HepG2 (cell line): ENCODE results near the gene PSME3IP1. TPM values are rescaled to one million over a fixed set of nuclear protein-coding genes. Genes with fewer than 3 reads are reported as not detected.

Source experiments
- ATAC-seq: fragments of 200-7000 bp; cut with Tn5 transposase; 3 replicates; pipeline ENCODE4 v1.9.1; 2020; ENCODE audit warnings: mild to moderate bottlenecking, moderate library complexity
- BruUV-seq: library from RNA; stranded (reverse); fragments of 400-500 nt; replicated peaks from 2 replicates; lab custom pipeline; 2021; lab: Mats Ljungman, UMichigan
- CTCF ChIA-PET: fragments of 300-600 bp; formaldehyde crosslinking; extraction: SDS; loops from one replicate; lab custom pipeline; 2021; ENCODE audit warnings: low total read pairs, inconsistent platforms, low intra/inter-chr PET ratio; lab: Yijun Ruan, JAX
- POLR2A ChIA-PET: fragments of 350-600 bp; sonication (Branson Sonifier 250); formaldehyde crosslinking; loops from one replicate; lab custom pipeline; 2020; ENCODE audit warnings: antibody characterized with exemption, inconsistent platforms; lab: Yijun Ruan, JAX
- DNase-seq: peaks from one replicate; pipeline ENCODE4 v3.0.0-alpha.2; 2015; ENCODE audit warnings: low spot score
- FAIRE-seq: peaks from 3 replicates; lab custom pipeline; 2011; peaks lifted over from hg19 to GRCh38; lab: Jason Lieb, UNC
- H2AFZ ChIP-seq: one replicate; pipeline ENCODE4 v1.6.1; 2011; ENCODE audit warnings: low read length, inconsistent platforms
- H3K27ac ChIP-seq: fragments of 300-600 bp; 3 replicates; pipeline ENCODE4 v1.8.0; 2011; ENCODE audit warnings: mixed run types, mild to moderate bottlenecking, mixed read lengths, low read length, inconsistent platforms; ENCODE audit not compliant: insufficient read depth; ENCODE audit errors: extremely low read length
- H3K27me3 ChIP-seq, 2 experiments: fragments of 200-600 bp in 1 of 2; 2 replicates in 1 of 2; 3 replicates in 1 of 2; pipeline versions ENCODE4 v1.6.0 to v1.8.0; 2011; ENCODE audit warnings: low read length in 2 of 2, mild to moderate bottlenecking in 2 of 2, moderate library complexity in 2 of 2, inconsistent platforms in 1 of 2; ENCODE audit not compliant: insufficient read depth in 2 of 2, control insufficient read depth in 1 of 2
- H3K36me3 ChIP-seq, 2 experiments: fragments of 200-600 bp in 1 of 2; replicated peaks in 1 of 2; 2 replicates in 1 of 2; 3 replicates in 1 of 2; pipeline versions ENCODE4 v1.5.1 to v1.8.0; 2011; ENCODE audit warnings: low read length in 2 of 2, inconsistent platforms in 1 of 2; ENCODE audit not compliant: insufficient read depth in 2 of 2, control insufficient read depth in 1 of 2
- H3K4me1 ChIP-seq: 2 replicates; pipeline ENCODE4 v1.5.1; 2012; ENCODE audit warnings: low read length, inconsistent platforms; ENCODE audit not compliant: insufficient read depth
- H3K4me2 ChIP-seq: 2 replicates; pipeline ENCODE4 v1.6.0; 2011; ENCODE audit warnings: low read depth, low read length, inconsistent platforms
- H3K4me3 ChIP-seq, 3 experiments: fragments of 200-600 bp in 1 of 3; sonication (generic), shearing (Covaris generic) in 1 of 3; replicated peaks in 1 of 3; 2 replicates each; pipeline ENCODE4 v1.5.1; 2011 to 2016; ENCODE audit warnings: low read length in 3 of 3, inconsistent platforms in 2 of 3, low read depth in 2 of 3, mild to moderate bottlenecking in 2 of 3, control low read depth in 1 of 3, mixed read lengths in 1 of 3; ENCODE audit not compliant: insufficient read depth in 1 of 3
- H3K79me2 ChIP-seq: one replicate; pipeline ENCODE4 v1.6.1; 2011; ENCODE audit warnings: low read length, inconsistent platforms; ENCODE audit not compliant: insufficient read depth
- H3K9ac ChIP-seq: 2 replicates; pipeline ENCODE4 v1.6.0; 2011; ENCODE audit warnings: mild to moderate bottlenecking, low read depth, low read length, inconsistent platforms; ENCODE audit not compliant: insufficient read depth
- H3K9me3 ChIP-seq: 2 replicates; pipeline ENCODE4 v1.5.1; 2012; ENCODE audit warnings: mild to moderate bottlenecking, low read length
- H4K20me1 ChIP-seq: 2 replicates; pipeline ENCODE4 v1.6.0; 2011; ENCODE audit warnings: inconsistent platforms, mild to moderate bottlenecking, low read length, moderate library complexity; ENCODE audit not compliant: insufficient read depth
- DZIP1 ChIP-seq: sonication (generic); formaldehyde crosslinking; IDR thresholded peaks from 2 replicates; pipeline ENCODE4 v1.5.0; 2020; ENCODE audit warnings: mild to moderate bottlenecking, missing genetic modification reagents
- GABPA ChIP-seq, 2 experiments: IDR thresholded peaks; 2 replicates each; pipeline ENCODE4 v1.6.1; 2011 to 2016; ENCODE audit warnings: low read depth in 2 of 2, low read length in 1 of 2, missing biosample characterization in 1 of 2, missing genetic modification characterization in 1 of 2
- KDM1A ChIP-seq: IDR thresholded peaks from 2 replicates; pipeline ENCODE4 v1.6.1; 2016; ENCODE audit warnings: missing compliant biosample characterization
- SMARCC2 ChIP-seq: fragments of 450-650 bp; IDR thresholded peaks from 2 replicates; pipeline ENCODE4 v1.6.1; 2017; ENCODE audit warnings: antibody characterized with exemption, mild to moderate bottlenecking
- ZNF629 ChIP-seq: sonication (generic); formaldehyde crosslinking; conservative IDR thresholded peaks from 2 replicates; pipeline ENCODE4 v1.5.0; 2020; ENCODE audit warnings: missing genetic modification reagents
- WGBS: methylation state at CpG from one replicate; pipeline ENCODE4 v1.1.6; 2017; ENCODE audit warnings: low lambda C conversion rate; 5-methylcytosine and 5-hydroxymethylcytosine counted together
- in situ Hi-C: cut with HindIII; loops from 2 replicates; pipeline ENCODE4 v1.10.0; 2017; ENCODE audit warnings: low pct_unique_long_range_greater_than_20kb; ENCODE audit not compliant: extremely low pct_ligation_motif_present
- intact Hi-C: fragments of 100-400 bp; cut with micrococcal nuclease; formaldehyde crosslinking; loops from one replicate; pipeline ENCODE4 v1.10.0; 2022; ENCODE audit not compliant: unreplicated experiment
- polyA plus RNA-seq, 8 experiments: library from polyadenylated mRNA; depleted of rRNA in 3 of 8; stranded (reverse) in 7 of 8; unstranded in 1 of 8; fragments of >200 nt; fragmentation: Illumina TruSeq in 4 of 8; extraction: Trizol in 4 of 8; gene quantifications; 2 replicates each; pipeline versions ENCODE4 v1.2.1 to v1.2.3, GENCODE V29; 2011 to 2016; ENCODE audit warnings: low read depth in 4 of 8, missing spikeins in 1 of 8, mixed read lengths in 1 of 8; ENCODE audit not compliant: insufficient read depth in 1 of 8
- total RNA-seq, 5 experiments: library from RNA; depleted of rRNA; stranded (reverse); fragments of >200 nt; fragmentation: Illumina TruSeq; extraction: Trizol; gene quantifications; 2 replicates each; pipeline ENCODE4 v1.2.3, GENCODE V29; 2016; ENCODE audit warnings: low read depth in 1 of 5

The PSME3IP1 gene
- total and polyA plus RNA-seq, 2 of the 13 experiments (the other 11 are each of a cell fraction or from before 2014, with no cell fraction given), result 90.8 to 99.8 TPM

DNA sequence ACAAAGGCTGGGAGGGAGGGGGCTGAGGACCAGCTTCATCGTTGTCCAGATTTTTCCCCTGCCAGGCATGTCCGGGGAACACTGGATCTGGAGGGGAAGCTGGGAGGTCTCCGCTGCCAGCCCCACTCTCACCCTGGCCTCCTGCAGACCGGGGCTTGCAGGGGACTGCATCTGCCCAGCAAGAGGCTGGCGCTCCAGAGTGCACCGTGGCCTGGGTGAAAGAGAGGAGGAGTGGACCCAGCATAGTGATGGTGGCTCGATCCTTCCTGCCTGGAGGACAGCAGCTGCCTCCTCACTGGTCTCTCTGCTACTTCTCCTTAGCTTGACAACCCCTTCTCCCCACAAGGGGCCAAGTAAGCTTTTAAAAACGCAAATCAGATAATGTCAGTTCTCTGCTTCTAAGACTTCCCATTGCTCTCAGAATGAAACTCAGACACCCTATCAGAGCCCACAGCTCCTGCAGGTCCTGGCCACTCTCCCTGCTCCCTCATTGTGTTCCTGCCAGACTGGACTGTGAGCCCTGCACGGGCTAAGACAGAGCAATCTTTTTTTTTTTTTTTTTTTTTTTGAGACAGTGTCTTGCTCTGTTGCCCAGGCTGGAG, 78.4 kb downstream of the PSME3IP1 start (continued):
- TF ChIP-seq DZIP1 (no peak), SMARCC2 (no peak)

GRCh38 chr16:57106767-57107166, 79.1 kb downstream of the PSME3IP1 start:
- WGBS, result 56% methylated on average over 1 of the region's 2 CpGs
- H3K27me3 ChIP-seq, result peaks cover 0 to 2% of the 10 kb centered on the region in 2 experiments; a peak in 1 of 5 replicates
- no peak overlapping the region for H3K27ac ChIP-seq
- no peaks in the 10 kb centered on the region for H3K9me3 ChIP-seq
- no TSS peak for BruUV-seq
- ATAC-seq (no peak), FAIRE-seq (no peak), DNase-seq (no peak)
- H2AFZ ChIP-seq, result no peak overlapping the region
- no peak overlapping the region for H3K4me2 ChIP-seq
- no peaks in the 10 kb centered on the region for H4K20me1 ChIP-seq
- H3K79me2 ChIP-seq, result no peaks in the 10 kb centered on the region
- intact Hi-C loops (no loop called here), in situ Hi-C loops (no loop called here)
- CTCF ChIA-PET, result no interaction called here
- no peaks in the 10 kb centered on the region for H3K36me3 ChIP-seq
- POLR2A ChIA-PET, result no interaction called here
- no peaks in the 10 kb centered on the region for H3K4me1 ChIP-seq
- H3K4me3 ChIP-seq, result no peak overlapping the region
- H3K9ac ChIP-seq, result no peak overlapping the region
- TF ChIP-seq GABPA (IDR thresholded peaks at IDR 0.05; ENCODE audit: low read depth, low read length) (no peak), GABPA (CRISPR knock-in tag; IDR thresholded peaks at IDR 0.05; ENCODE audit: low read depth) (no peak), ZNF629 (CRISPR knock-in tag) (peak; percentile 89), KDM1A (CRISPR knock-in tag) (0 out of 2 replicates have a peak, but pooled peaks have one; percentile 17)
